Measurements from ENCODE around the gene HIBCH. TPM values are rescaled to one million over a fixed set of nuclear protein-coding genes. Genes with fewer than 3 reads are reported as not detected.

Gene HIBCH
- total and polyA plus RNA-seq, 2 of the 13 experiments (the other 11 are each of a cell fraction or from before 2014, with no cell fraction given), result 18.8 to 49.5 TPM

- TF ChIP-seq PPARG (CRISPR knock-in tag; conservative IDR thresholded peaks at IDR 0.05) (peak; percentile 93), ZNF749 (CRISPR knock-in tag; IDR thresholded peaks at IDR 0.05; ENCODE audit: borderline replicate concordance) (peak; percentile 92; the same call in 1 of the 2 replicates), ZNF180 (CRISPR knock-in tag; IDR thresholded peaks at IDR 0.05; ENCODE audit: borderline replicate concordance, low read depth) (no peak), ZSCAN5A (CRISPR knock-in tag; IDR thresholded peaks at IDR 0.05; ENCODE audit: borderline replicate concordance) (peak; percentile 96), NR1H2 (CRISPR knock-in tag; IDR thresholded peaks at IDR 0.05; ENCODE audit: borderline replicate concordance, low read depth) (peak; percentile 86; the same call in 1 of the 2 replicates), KDM6A (CRISPR knock-in tag; IDR thresholded peaks at IDR 0.05; ENCODE audit: low read depth) (peak; percentile 95), ZNF101 (CRISPR knock-in tag; IDR thresholded peaks at IDR 0.05; ENCODE audit: borderline replicate concordance, low read depth) (0 out of 2 replicates have a peak, but pooled peaks have one; percentile 69), KLF6 (CRISPR knock-in tag; IDR thresholded peaks at IDR 0.05) (peak; percentile 86), KAT7 (CRISPR knock-in tag; IDR thresholded peaks at IDR 0.05; ENCODE audit: borderline replicate concordance) (peak; percentile 91), SMC3 (IDR thresholded peaks at IDR 0.05; ENCODE audit: low read length) (peak; percentile 36; the same call in 1 of the 2 replicates), ZNF24 (IDR thresholded peaks at IDR 0.05) (peak; percentile 65; the same call in 1 of the 2 replicates), SIX1 (CRISPR knock-in tag; IDR thresholded peaks at IDR 0.05; ENCODE audit: borderline replicate concordance) (peak; percentile 83; the same call in 1 of the 2 replicates), ESRRA (CRISPR knock-in tag; IDR thresholded peaks at IDR 0.05; ENCODE audit: low read depth) (peak; percentile 86), MAX (IDR thresholded peaks at IDR 0.05) (peak; percentile 84), ZNF816 (CRISPR knock-in tag; IDR thresholded peaks at IDR 0.05; ENCODE audit: borderline replicate concordance) (peak; percentile 67; the same call in 1 of the 2 replicates), NBN (conservative IDR thresholded peaks at IDR 0.05) (no peak), ASH2L (IDR thresholded peaks at IDR 0.05; ENCODE audit: insufficient read length, low read depth, low read length) (peak; percentile 90), RAD51 (IDR thresholded peaks at IDR 0.05; ENCODE audit: borderline replicate concordance) (no peak), ATF6 (CRISPR knock-in tag; conservative IDR thresholded peaks at IDR 0.05) (peak; percentile 29; the same call in 1 of the 2 replicates)
- TF ChIP-seq, protein P1, sequence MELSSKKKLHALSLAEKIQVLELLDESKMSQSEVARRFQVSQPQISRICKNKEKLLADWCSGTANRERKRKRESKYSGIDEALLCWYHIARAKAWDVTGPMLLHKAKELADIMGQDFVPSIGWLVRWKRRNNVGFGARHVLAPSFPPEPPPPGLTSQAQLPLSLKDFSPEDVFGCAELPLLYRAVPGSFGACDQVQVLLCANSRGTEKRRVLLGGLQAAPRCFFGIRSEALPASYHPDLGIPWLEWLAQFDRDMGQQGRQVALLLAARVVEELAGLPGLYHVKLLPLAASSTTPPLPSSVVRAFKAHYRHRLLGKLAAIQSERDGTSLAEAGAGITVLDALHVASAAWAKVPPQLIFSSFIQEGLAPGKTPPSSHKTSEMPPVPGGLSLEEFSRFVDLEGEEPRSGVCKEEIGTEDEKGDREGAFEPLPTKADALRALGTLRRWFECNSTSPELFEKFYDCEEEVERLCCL (CRISPR knock-in tag; IDR thresholded peaks at IDR 0.05; ENCODE audit: borderline replicate concordance), result peak; percentile 58; the same call in 1 of the 2 replicates
- TF ChIP-seq, protein P2, sequence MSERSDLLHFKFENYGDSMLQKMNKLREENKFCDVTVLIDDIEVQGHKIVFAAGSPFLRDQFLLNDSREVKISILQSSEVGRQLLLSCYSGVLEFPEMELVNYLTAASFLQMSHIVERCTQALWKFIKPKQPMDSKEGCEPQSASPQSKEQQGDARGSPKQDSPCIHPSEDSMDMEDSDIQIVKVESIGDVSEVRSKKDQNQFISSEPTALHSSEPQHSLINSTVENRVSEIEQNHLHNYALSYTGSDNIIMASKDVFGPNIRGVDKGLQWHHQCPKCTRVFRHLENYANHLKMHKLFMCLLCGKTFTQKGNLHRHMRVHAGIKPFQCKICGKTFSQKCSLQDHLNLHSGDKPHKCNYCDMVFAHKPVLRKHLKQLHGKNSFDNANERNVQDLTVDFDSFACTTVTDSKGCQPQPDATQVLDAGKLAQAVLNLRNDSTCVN (CRISPR knock-in tag; IDR thresholded peaks at IDR 0.05; ENCODE audit: borderline replicate concordance), result peak; percentile 87
These were observed 33.3 kb upstream of the HIBCH start (continued) for GRCh38 chr2:190352668-190353536.
